Activated naive CD4-positive, alpha-beta T cell treated with anti-CD3 and anti-CD28 coated beads, Interleukin-2, amount 50 U/mL, for 16 hours (primary cell): ENCODE measurements around the gene FOXL1.

Experiments used
- DNase-seq: peaks from one replicate; pipeline ENCODE4 v3.0.0-alpha.2; 2020

The FOXL1 gene

GRCh38 chr16:86549076-86549892 lies 29.1 kb upstream of the FOXL1 start:
- no peak for DNase-seq

- no peak for DNase-seq
These were observed 28.5 kb upstream of the FOXL1 start for GRCh38 chr16:86549893-86550190.

GRCh38 chr16:86550281-86550680 lies 28.1 kb upstream of the FOXL1 start:
- no peak for DNase-seq

GRCh38 chr16:86553356-86553755 lies 25.0 kb upstream of the FOXL1 start:
- no peak for DNase-seq

GRCh38 chr16:86554599-86554916 lies 23.8 kb upstream of the FOXL1 start:
- DNase-seq: no peak

GRCh38 chr16:86554917-86555703 lies 23.2 kb upstream of the FOXL1 start, which contains the start of gene MTHFSD:
MTHFSD (minus strand) TSS chr16:86555235; CDS start chr16:86555184, 51 bp downstream.
- peak; percentile 95 for DNase-seq

- no peak for DNase-seq
These were observed 22.7 kb upstream of the FOXL1 start for GRCh38 chr16:86555704-86556075.

- DNase-seq: no peak
These were observed 21.8 kb upstream of the FOXL1 start for GRCh38 chr16:86556576-86556975.

- DNase-seq: no peak
These were observed 20.8 kb upstream of the FOXL1 start for GRCh38 chr16:86557587-86557986.

GRCh38 chr16:86558355-86559193 lies 19.8 kb upstream of the FOXL1 start:
- DNase-seq: no peak

GRCh38 chr16:86559802-86560305 lies 18.5 kb upstream of the FOXL1 start:
- DNase-seq: no peak

GRCh38 chr16:86562356-86562755 lies 16.0 kb upstream of the FOXL1 start:
- no peak for DNase-seq

- peak; percentile 85 for DNase-seq
These were observed 14.6 kb upstream of the FOXL1 start for GRCh38 chr16:86563469-86564345.

- DNase-seq: no peak
These were observed 13.1 kb upstream of the FOXL1 start for GRCh38 chr16:86565181-86565631.

GRCh38 chr16:86565644-86566511 lies 12.5 kb upstream of the FOXL1 start:
- DNase-seq: no peak

- peak; percentile 64 for DNase-seq
These were observed 11.8 kb upstream of the FOXL1 start, which contains the start of gene FOXC2 for GRCh38 chr16:86566601-86566965. FOXC2 (plus strand) TSS chr16:86566829; CDS start chr16:86567336, 507 bp downstream.

GRCh38 chr16:86566966-86567700 lies 11.2 kb upstream of the FOXL1 start:
- no peak for DNase-seq

GRCh38 chr16:86567701-86568581 lies 10.4 kb upstream of the FOXL1 start:
- no peak for DNase-seq
